T-helper 2 cell treated with Interferon-gamma antibody and Interleukin-4, amounts not matched to agents 100 ng/mL and 5 ng/mL, for 36 hours (primary cell): Measurements from ENCODE around the gene MKI67. TPM values are rescaled to one million over a fixed set of nuclear protein-coding genes. Genes with fewer than 3 reads are reported as not detected.
"Not testable (repeated sequence)": the region's sequence is repeated elsewhere in the genome, so short reads cannot be mapped to it uniquely, and the experiment has no call there.

Experiments used
- intact Hi-C: fragments of 100-400 bp; cut with micrococcal nuclease; formaldehyde crosslinking; loops from one replicate; pipeline ENCODE4 v1.15.1; 2023
- total RNA-seq: library from RNA; stranded (reverse); gene quantifications from 2 replicates; pipeline ENCODE4 v1.2.3, GENCODE V29; 2022

Gene MKI67, protein sequence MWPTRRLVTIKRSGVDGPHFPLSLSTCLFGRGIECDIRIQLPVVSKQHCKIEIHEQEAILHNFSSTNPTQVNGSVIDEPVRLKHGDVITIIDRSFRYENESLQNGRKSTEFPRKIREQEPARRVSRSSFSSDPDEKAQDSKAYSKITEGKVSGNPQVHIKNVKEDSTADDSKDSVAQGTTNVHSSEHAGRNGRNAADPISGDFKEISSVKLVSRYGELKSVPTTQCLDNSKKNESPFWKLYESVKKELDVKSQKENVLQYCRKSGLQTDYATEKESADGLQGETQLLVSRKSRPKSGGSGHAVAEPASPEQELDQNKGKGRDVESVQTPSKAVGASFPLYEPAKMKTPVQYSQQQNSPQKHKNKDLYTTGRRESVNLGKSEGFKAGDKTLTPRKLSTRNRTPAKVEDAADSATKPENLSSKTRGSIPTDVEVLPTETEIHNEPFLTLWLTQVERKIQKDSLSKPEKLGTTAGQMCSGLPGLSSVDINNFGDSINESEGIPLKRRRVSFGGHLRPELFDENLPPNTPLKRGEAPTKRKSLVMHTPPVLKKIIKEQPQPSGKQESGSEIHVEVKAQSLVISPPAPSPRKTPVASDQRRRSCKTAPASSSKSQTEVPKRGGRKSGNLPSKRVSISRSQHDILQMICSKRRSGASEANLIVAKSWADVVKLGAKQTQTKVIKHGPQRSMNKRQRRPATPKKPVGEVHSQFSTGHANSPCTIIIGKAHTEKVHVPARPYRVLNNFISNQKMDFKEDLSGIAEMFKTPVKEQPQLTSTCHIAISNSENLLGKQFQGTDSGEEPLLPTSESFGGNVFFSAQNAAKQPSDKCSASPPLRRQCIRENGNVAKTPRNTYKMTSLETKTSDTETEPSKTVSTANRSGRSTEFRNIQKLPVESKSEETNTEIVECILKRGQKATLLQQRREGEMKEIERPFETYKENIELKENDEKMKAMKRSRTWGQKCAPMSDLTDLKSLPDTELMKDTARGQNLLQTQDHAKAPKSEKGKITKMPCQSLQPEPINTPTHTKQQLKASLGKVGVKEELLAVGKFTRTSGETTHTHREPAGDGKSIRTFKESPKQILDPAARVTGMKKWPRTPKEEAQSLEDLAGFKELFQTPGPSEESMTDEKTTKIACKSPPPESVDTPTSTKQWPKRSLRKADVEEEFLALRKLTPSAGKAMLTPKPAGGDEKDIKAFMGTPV (N-terminal part only)
- total RNA-seq, result 272 and 283 TPM in 2 replicates

- intact Hi-C loops, result loop anchor here (1.0 kb wide), 6 partner anchors 24 to 84 kb away; no protein-coding TSS in a partner anchor
Observed at GRCh38 chr10:128125944-128126764, at the start of gene MKI67. Gene MKI67, minus strand, starts transcription at chr10:128126423. Its CDS starts 756 bp downstream, at chr10:128125667.

GRCh38 chr10:128174581-128175559 lies 48.6 kb upstream of the MKI67 start:
- intact Hi-C loops, result no loop called here

DNA sequence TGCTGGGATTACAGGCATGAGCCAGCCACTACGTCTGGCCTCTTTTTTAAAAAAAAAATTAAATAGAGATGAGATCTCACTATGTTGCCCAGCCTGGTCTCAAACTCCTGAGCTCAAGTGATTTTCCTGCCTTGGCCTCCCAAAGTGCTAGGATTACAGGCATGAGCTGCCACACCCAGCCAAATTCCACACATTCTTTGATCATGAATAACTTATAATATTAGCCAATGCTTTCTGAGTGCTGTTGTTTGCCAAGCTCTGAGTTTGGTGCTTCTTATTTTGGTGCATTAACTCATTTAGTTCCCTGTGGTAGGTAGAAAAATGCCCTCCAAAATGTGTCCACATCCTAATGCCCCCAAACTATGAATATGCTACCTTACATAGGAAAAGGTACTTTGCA lies 47.2 kb upstream of the MKI67 start:
- intact Hi-C loops, result no loop called here

DNA sequence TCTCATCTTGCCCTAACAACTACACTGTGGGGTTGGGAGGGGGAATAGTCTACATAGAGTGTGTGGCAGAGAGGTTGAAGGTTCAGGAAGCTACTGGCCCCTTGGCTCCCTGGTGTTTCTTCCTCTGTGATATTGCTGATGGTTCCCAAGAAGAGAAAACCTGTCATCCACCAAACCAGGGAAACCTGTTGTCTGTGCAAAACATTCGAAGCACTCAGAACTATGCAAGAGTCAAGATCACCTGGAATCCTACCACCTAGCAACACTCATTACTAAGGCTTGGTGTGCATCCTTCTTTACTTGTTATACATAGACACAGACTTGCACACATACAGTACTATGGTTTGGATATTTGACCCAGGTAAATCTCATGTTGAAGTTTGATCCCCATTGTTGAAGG lies 46.5 kb upstream of the MKI67 start:
- intact Hi-C loops, result no loop called here

GRCh38 chr10:128169811-128170379 lies 43.7 kb upstream of the MKI67 start:
- intact Hi-C loops, result no loop called here

DNA sequence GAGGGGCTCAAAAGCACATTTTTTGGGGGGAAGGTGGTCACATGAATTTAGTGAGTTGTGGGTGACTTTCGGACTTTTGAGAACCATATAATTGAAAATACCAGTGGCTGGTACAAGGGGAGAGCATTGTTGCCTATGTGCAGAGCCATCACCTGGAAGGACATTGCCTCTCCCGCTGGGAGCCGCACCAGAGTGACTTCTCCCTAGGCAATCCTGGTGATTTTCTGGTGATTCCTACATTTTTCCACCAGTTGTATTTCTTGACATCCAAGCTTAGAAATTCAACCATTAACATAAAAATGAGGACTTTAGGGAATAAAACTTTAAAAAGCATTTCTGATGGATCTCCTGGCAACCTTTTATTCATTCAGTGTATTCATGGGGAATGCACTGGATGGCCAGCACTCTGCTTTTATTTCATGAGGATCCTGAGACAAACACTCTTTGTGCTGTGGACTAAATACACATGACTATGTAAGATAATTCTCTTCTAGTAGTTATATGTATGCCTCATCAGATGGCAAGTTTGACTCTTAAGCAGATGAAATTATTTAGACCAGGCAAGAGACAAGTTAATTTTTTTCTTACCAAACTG lies 41.8 kb upstream of the MKI67 start:
- intact Hi-C loops, result no loop called here

- intact Hi-C loops, result not testable (repeated sequence)
Observed at GRCh38 chr10:128167123-128167522, 40.9 kb upstream of the MKI67 start.

GRCh38 chr10:128166151-128166550 lies 39.9 kb upstream of the MKI67 start:
- intact Hi-C loops, result no loop called here

DNA sequence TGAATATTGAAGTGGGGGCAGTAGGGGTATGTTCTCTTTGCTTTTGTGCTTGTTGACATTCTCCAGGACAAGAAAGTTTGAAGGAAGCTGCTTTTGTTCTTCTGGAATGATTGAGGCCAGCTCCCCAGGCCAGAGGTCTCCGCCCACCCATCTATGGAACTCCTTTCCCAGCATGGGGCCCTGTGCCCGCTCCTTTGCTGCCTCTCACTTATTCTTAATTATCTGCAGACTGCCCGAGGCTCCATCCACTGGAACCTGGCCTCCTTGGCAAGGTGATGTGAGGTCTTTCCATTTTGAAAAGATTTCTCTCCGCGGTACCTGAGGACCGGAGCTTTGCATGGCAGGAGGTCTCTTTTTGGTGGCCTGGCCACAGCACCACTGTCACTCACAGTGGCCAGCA lies 39.3 kb upstream of the MKI67 start:
- intact Hi-C loops, result no loop called here

GRCh38 chr10:128163701-128164100 lies 37.5 kb upstream of the MKI67 start:
- intact Hi-C loops, result no loop called here

GRCh38 chr10:128161031-128161430 lies 34.8 kb upstream of the MKI67 start:
- intact Hi-C loops, result no loop called here

DNA sequence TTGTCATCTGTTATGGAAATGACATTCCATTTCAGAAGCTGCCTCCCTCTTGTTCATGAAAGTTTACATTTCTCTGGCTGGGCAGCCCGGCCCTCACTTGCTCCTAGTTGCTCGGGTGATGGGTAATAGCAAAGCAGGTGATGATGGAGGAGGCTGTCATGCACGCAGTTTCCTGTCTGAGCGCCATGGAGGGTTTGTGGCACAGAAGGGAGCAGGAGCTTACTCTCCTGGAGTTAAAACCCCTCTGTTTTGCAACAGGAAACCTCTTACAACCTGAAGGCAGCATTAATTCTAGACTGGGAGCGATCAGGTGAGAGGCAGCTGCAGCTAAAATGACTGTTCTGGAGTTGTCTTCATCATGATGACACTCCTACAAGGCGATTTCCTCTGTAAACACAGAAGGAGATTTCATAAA lies 34.1 kb upstream of the MKI67 start:
- intact Hi-C loops, result no loop called here

DNA sequence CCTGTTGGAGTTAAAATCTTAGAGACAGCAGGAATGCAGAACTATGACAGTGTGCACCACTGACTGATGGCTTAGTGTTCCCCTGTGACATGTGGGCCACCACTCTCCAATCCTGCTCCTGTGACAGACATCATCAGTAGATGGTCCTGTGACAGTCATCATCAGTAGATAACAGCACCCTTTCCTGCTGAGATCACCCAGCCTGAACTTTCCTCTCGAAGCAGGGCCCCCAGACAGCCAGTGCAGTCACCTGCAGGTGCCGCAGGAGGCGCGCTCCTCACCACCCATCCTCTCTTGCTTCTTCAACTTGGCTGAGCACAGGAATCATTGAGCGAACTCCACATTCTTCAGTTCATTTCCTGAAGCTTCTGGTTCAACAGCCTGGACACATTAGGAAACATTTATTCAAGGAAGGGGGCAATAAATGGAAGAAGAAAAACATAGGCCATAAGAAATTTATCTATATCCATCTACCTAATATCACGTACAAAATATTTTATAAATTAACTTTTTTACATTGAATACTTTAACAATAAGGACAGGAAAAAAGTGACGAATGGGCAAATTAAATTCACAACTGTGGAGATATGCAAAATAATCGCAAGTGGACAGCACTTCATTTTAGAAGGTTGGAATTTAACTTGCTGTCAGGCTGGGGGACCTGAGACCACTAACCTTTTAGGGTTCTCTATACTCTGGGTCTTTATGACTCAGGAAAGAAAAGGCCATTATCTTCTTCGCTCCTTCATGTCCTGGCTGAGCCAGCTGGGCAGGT lies 32.0 kb upstream of the MKI67 start:
- intact Hi-C loops, result no loop called here

DNA sequence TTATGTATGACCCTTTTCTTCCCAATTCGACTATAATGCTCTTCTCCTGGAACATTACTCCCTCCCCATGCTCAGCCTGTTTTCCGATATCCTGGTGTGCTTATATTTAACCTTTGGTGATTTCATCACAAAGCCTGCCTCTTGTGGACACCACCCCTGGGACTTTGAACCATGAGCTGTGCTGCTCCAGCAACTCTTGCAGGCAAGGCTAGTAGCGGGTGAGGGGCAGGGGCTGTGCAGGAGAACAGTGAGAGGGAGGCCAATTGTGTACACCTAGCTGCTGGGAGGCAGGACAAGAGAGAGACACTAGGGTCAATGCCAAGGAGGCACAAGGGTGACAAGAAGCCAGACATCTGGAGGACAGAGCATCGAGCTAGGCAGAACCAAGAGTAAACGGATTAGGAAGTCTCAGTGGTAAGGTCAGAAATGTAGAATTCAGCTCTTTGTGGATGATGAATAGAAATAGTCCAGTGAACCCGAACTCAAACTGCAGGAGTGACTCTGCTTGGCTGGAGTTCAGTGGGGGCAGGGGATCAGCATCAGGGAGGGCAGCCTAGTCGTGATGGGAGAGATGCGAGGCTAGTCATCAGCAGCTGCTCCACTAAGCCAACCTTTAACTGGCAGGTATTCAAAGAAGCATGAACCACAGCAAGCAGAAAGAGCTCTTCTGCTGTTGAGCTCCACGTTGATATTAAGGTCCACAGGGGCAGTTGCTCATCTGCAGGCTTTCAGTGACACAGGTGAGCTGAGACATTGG lies 31.0 kb upstream of the MKI67 start:
- intact Hi-C loops, result no loop called here

GRCh38 chr10:128152741-128153580 lies 26.7 kb upstream of the MKI67 start:
- intact Hi-C loops, result no loop called here

- intact Hi-C loops, result loop anchor here (2.0 kb wide), 1 partner anchor 244 kb away; the partner anchor contains the start of gene PTPRE
Observed at GRCh38 chr10:128151031-128151430, 24.8 kb upstream of the MKI67 start.
